ENCODE results near the gene ATF7. TPM values are rescaled to one million over a fixed set of nuclear protein-coding genes. Genes with fewer than 3 reads are reported as not detected.

ATF7 gene
- total and polyA plus RNA-seq, 2 experiments from 2014 or later, result 12.8 to 21.5 TPM

- Histone ChIP-seq H3K36me3 (ENCODE audit: low read depth) (peaks cover 54% of the 10 kb centered on the region), H3K27me3 (replicated peaks; ENCODE audit: insufficient read depth) (no peaks in the 10 kb centered on the region), H3K4me3 (no peak overlapping the region), H3K79me2 (ENCODE audit: insufficient read depth) (no peaks in the 10 kb centered on the region), H3K9me2 (ENCODE audit: insufficient read depth) (no peaks in the 10 kb centered on the region), H3K4me1 (ENCODE audit: insufficient read depth) (no peaks in the 10 kb centered on the region), H3K9me3 (ENCODE audit: low read depth) (no peaks in the 10 kb centered on the region), H3K27ac (no peak overlapping the region), H3F3A (ENCODE audit: insufficient read depth) (no peaks in the 10 kb centered on the region), H3K4me2 (ENCODE audit: unreplicated experiment) (no peak overlapping the region), H2AFZ (no peak overlapping the region), H4K20me1 (ENCODE audit: insufficient read depth) (no peaks in the 10 kb centered on the region), H3K9ac (no peak overlapping the region)
- 94 to 98% methylated on average over 13 of the region's 13 CpGs for WGBS, 2 experiments (ENCODE audit: low coverage in 1 of 2, low lambda C conversion rate in 2 of 2, missing lambda C conversion rate in 2 of 2)
- DNase-seq, result no peak
- in situ Hi-C loops (cut with MboI), result no loop called here
- TF ChIP-seq EZH2 (IDR thresholded peaks at IDR 0.05; ENCODE audit: insufficient read depth, poor library complexity, severe bottlenecking) (no peak), EZH2phosphoT487 (IDR thresholded peaks at IDR 0.05; ENCODE audit: insufficient read depth, low read depth) (no peak)
These were observed 101.7 kb downstream of the ATF7 start for GRCh38 chr12:53524476-53524875.

- peak; percentile 16 for DNase-seq
- Histone ChIP-seq H3K4me1 (ENCODE audit: insufficient read depth) (no peaks in the 10 kb centered on the region), H3K36me3 (ENCODE audit: low read depth) (peaks cover 59% of the 10 kb centered on the region), H3K4me2 (ENCODE audit: unreplicated experiment) (no peak overlapping the region), H3K27ac (no peak overlapping the region), H3F3A (ENCODE audit: insufficient read depth) (no peaks in the 10 kb centered on the region), H2AFZ (no peak overlapping the region), H4K20me1 (ENCODE audit: insufficient read depth) (no peaks in the 10 kb centered on the region), H3K9ac (no peak overlapping the region), H3K27me3 (replicated peaks; ENCODE audit: insufficient read depth) (no peaks in the 10 kb centered on the region), H3K9me3 (ENCODE audit: low read depth) (no peaks in the 10 kb centered on the region), H3K4me3 (no peak overlapping the region), H3K9me2 (ENCODE audit: insufficient read depth) (no peaks in the 10 kb centered on the region), H3K79me2 (ENCODE audit: insufficient read depth) (no peaks in the 10 kb centered on the region)
- 79 to 90% methylated on average over 3 of the region's 3 CpGs for WGBS, 2 experiments (ENCODE audit: low coverage in 1 of 2, low lambda C conversion rate in 2 of 2, missing lambda C conversion rate in 2 of 2)
- in situ Hi-C loops (cut with MboI), result no loop called here
- TF ChIP-seq EZH2phosphoT487 (IDR thresholded peaks at IDR 0.05; ENCODE audit: insufficient read depth, low read depth), result no peak
- no peak for TF ChIP-seq EZH2 (IDR thresholded peaks at IDR 0.05; ENCODE audit: insufficient read depth, poor library complexity, severe bottlenecking)
These were observed 103.1 kb downstream of the ATF7 start for GRCh38 chr12:53523131-53523530.

GRCh38 chr12:53518381-53518780, 107.8 kb downstream of the ATF7 start:
- no peak overlapping the region for H3K9ac ChIP-seq
- peaks cover 55% of the 10 kb centered on the region for H3K36me3 ChIP-seq (ENCODE audit: low read depth)
- H3K4me3 ChIP-seq, result no peak overlapping the region
- no peak overlapping the region for H3K27ac ChIP-seq
- no peaks in the 10 kb centered on the region for H3K9me2 ChIP-seq (ENCODE audit: insufficient read depth)
- in situ Hi-C loops (cut with MboI), result no loop called here
- H3K4me2 ChIP-seq (ENCODE audit: unreplicated experiment), result no peak overlapping the region
- no peaks in the 10 kb centered on the region for H3K79me2 ChIP-seq (ENCODE audit: insufficient read depth)
- H2AFZ ChIP-seq, result no peak overlapping the region
- no peaks in the 10 kb centered on the region for H3F3A ChIP-seq (ENCODE audit: insufficient read depth)
- H3K27me3 ChIP-seq (replicated peaks; ENCODE audit: insufficient read depth), result no peaks in the 10 kb centered on the region
- H3K4me1 ChIP-seq (ENCODE audit: insufficient read depth), result no peaks in the 10 kb centered on the region
- no peaks in the 10 kb centered on the region for H4K20me1 ChIP-seq (ENCODE audit: insufficient read depth)
- DNase-seq, result peak; percentile 29
- no peaks in the 10 kb centered on the region for H3K9me3 ChIP-seq (ENCODE audit: low read depth)
- WGBS, 2 experiments (ENCODE audit: low coverage in 1 of 2, low lambda C conversion rate in 2 of 2, missing lambda C conversion rate in 2 of 2), result 76% methylated on average over 5 of the region's 5 CpGs
- no peak for TF ChIP-seq EZH2 (IDR thresholded peaks at IDR 0.05; ENCODE audit: insufficient read depth, poor library complexity, severe bottlenecking)
- no peak for TF ChIP-seq EZH2phosphoT487 (IDR thresholded peaks at IDR 0.05; ENCODE audit: insufficient read depth, low read depth)

- Histone ChIP-seq H3K4me2 (ENCODE audit: unreplicated experiment) (no peak overlapping the region), H4K20me1 (ENCODE audit: insufficient read depth) (no peaks in the 10 kb centered on the region), H3F3A (ENCODE audit: insufficient read depth) (no peaks in the 10 kb centered on the region), H3K27me3 (replicated peaks; ENCODE audit: insufficient read depth) (no peaks in the 10 kb centered on the region), H3K27ac (no peak overlapping the region), H3K79me2 (ENCODE audit: insufficient read depth) (no peaks in the 10 kb centered on the region), H3K9ac (no peak overlapping the region), H3K9me2 (ENCODE audit: insufficient read depth) (no peaks in the 10 kb centered on the region), H3K36me3 (ENCODE audit: low read depth) (peaks cover 54% of the 10 kb centered on the region), H2AFZ (no peak overlapping the region), H3K4me1 (ENCODE audit: insufficient read depth) (no peaks in the 10 kb centered on the region), H3K9me3 (ENCODE audit: low read depth) (no peaks in the 10 kb centered on the region), H3K4me3 (no peak overlapping the region)
- TF ChIP-seq EZH2phosphoT487 (IDR thresholded peaks at IDR 0.05; ENCODE audit: insufficient read depth, low read depth) (no peak), EZH2 (IDR thresholded peaks at IDR 0.05; ENCODE audit: insufficient read depth, poor library complexity, severe bottlenecking) (no peak)
- 87 to 88% methylated on average over 13 of the region's 13 CpGs for WGBS, 2 experiments (ENCODE audit: low coverage in 1 of 2, low lambda C conversion rate in 2 of 2, missing lambda C conversion rate in 2 of 2)
- in situ Hi-C loops (cut with MboI), result no loop called here
- no peak for DNase-seq
These were observed 109.3 kb downstream of the ATF7 start for GRCh38 chr12:53516758-53517455.

Data from GM23248 (cell line).